B cell (primary cell): ENCODE results near the gene MALSU1. TPM values are rescaled to one million over a fixed set of nuclear protein-coding genes. Genes with fewer than 3 reads are reported as not detected.

Experiments used
- ATAC-seq: fragments of 200-7000 bp; cut with Tn5 transposase; one replicate; pipeline ENCODE4 v1.10.0; 2021; ENCODE audit warnings: low read depth, mild to moderate bottlenecking, moderate number of reproducible peaks, moderate library complexity
- CTCF ChIA-PET: fragments of 350-600 bp; sonication (Branson Sonifier 250); formaldehyde crosslinking; loops from one replicate; lab custom pipeline; 2021; ENCODE audit warnings: antibody characterized with exemption, inconsistent platforms; lab: Charles Lee
- POLR2A ChIA-PET: fragments of 350-600 bp; sonication (Branson Sonifier 250); formaldehyde crosslinking; loops from one replicate; lab custom pipeline; 2021; ENCODE audit warnings: antibody characterized with exemption; lab: Charles Lee
- DNase-seq: peaks from one replicate; pipeline ENCODE4 v3.0.0; 2013
- H2AFZ ChIP-seq: 2 replicates; pipeline ENCODE4 v1.6.1; 2012; ENCODE audit warnings: mild to moderate bottlenecking, low read depth, low read length; ENCODE audit not compliant: insufficient read depth, poor library complexity, severe bottlenecking
- H3K27ac ChIP-seq, 2 donors: 1 replicate in 1 of 2; 2 replicates in 1 of 2; pipeline ENCODE4 v1.5.1; 2012 to 2013; ENCODE audit warnings: low read length in 2 of 2, mild to moderate bottlenecking in 2 of 2, moderate library complexity in 1 of 2
- H3K27me3 ChIP-seq, 4 experiments: fragments of 200-600 bp in 1 of 4; sonication (generic) in 1 of 4; replicated peaks in 1 of 4; 1 replicate in 2 of 4; 2 replicates in 2 of 4; pipeline versions ENCODE4 v1.6.1 to v1.7.0; 2013 to 2016; ENCODE audit warnings: low read length in 3 of 4, mild to moderate bottlenecking in 2 of 4, mixed read lengths in 1 of 4, moderate library complexity in 1 of 4; ENCODE audit not compliant: insufficient read depth in 4 of 4, control insufficient read depth in 3 of 4; ENCODE audit errors: control extremely low read depth in 1 of 4
- H3K36me3 ChIP-seq, 2 experiments: replicated peaks in 1 of 2; 1 replicate in 1 of 2; 2 replicates in 1 of 2; pipeline versions ENCODE4 v1.6.1 to v1.7.1; 2013; ENCODE audit warnings: low read length in 1 of 2; ENCODE audit not compliant: insufficient read depth in 2 of 2, control insufficient read depth in 1 of 2; ENCODE audit errors: control extremely low read depth in 1 of 2, extremely low read depth in 1 of 2
- H3K4me1 ChIP-seq, 2 donors: fragments of 200-600 bp in 1 of 2; sonication (generic) in 1 of 2; 1 replicate in 1 of 2; 2 replicates in 1 of 2; pipeline versions ENCODE4 v1.5.1 to v1.6.1; 2013 to 2017; ENCODE audit warnings: low read length in 2 of 2; ENCODE audit not compliant: control insufficient read depth in 2 of 2, insufficient read depth in 2 of 2
- H3K4me2 ChIP-seq: replicated peaks from 2 replicates; pipeline ENCODE3; 2012; ENCODE audit warnings: mild to moderate bottlenecking, low read depth, low read length; ENCODE audit not compliant: poor library complexity, severe bottlenecking
- H3K4me3 ChIP-seq, 5 experiments: fragments of 200-600 bp in 1 of 5; sonication (generic) in 1 of 5; 1 replicate in 3 of 5; 2 replicates in 2 of 5; pipeline versions ENCODE4 v1.5.1 to v1.7.0; 2011 to 2016; ENCODE audit warnings: low read length in 4 of 5, mild to moderate bottlenecking in 4 of 5, low read depth in 2 of 5, control low read depth in 1 of 5, moderate library complexity in 1 of 5; ENCODE audit not compliant: insufficient read depth in 1 of 5; ENCODE audit errors: control extremely low read depth in 1 of 5, extremely low read depth in 1 of 5
- H3K79me2 ChIP-seq: fragments of 200-600 bp; sonication (generic); one replicate; pipeline ENCODE4 v1.6.0; 2016; ENCODE audit warnings: low read length; ENCODE audit not compliant: control insufficient read depth, insufficient read depth
- H3K9ac ChIP-seq: fragments of 200-600 bp; sonication (generic); 2 replicates; pipeline ENCODE4 v1.6.1; 2017; ENCODE audit warnings: mild to moderate bottlenecking, low read length, moderate library complexity
- H3K9me3 ChIP-seq, 3 donors: one replicate each; pipeline versions ENCODE4 v1.6.1 to v1.7.1; 2013; ENCODE audit warnings: low read length in 2 of 3; ENCODE audit not compliant: control insufficient read depth in 2 of 3, insufficient read depth in 1 of 3; ENCODE audit errors: control extremely low read depth in 1 of 3
- H4K20me1 ChIP-seq: 2 replicates; pipeline ENCODE4 v1.6.0; 2012; ENCODE audit warnings: mild to moderate bottlenecking, low read length; ENCODE audit not compliant: insufficient read depth, control insufficient read depth, poor library complexity, severe bottlenecking
- H3K27ac Mint-ChIP-seq: one replicate; pipeline ENCODE4 v1.8.0; 2021; ENCODE audit warnings: mixed read lengths
- H3K27me3 Mint-ChIP-seq: one replicate; pipeline ENCODE4 v1.8.0; 2021; ENCODE audit warnings: mixed read lengths
- H3K4me1 Mint-ChIP-seq: one replicate; pipeline ENCODE4 v1.8.0; 2021; ENCODE audit warnings: mixed read lengths
- H3K4me3 Mint-ChIP-seq: one replicate; pipeline ENCODE4 v1.8.0; 2021; ENCODE audit warnings: mixed read lengths
- H3K9me3 Mint-ChIP-seq: one replicate; pipeline ENCODE4 v1.8.0; 2022; ENCODE audit warnings: mixed read lengths; ENCODE audit not compliant: insufficient read depth
- CTCF ChIP-seq: fragments of 200-600 bp; IDR thresholded peaks from one replicate; pipeline ENCODE4 v1.8.0; 2022; ENCODE audit warnings: antibody characterized with exemption, mild to moderate bottlenecking
- EZH2 ChIP-seq: IDR thresholded peaks from 2 replicates; pipeline ENCODE4 v1.6.1; 2012; ENCODE audit warnings: borderline replicate concordance, low read depth, mild to moderate bottlenecking, moderate library complexity, low read length; ENCODE audit not compliant: insufficient read depth, poor library complexity, severe bottlenecking
- WGBS: methylation state at CpG from one replicate; pipeline ENCODE4 v1.1.5; 2013; ENCODE audit warnings: missing lambda C conversion rate; ENCODE audit not compliant: insufficient coverage; 5-methylcytosine and 5-hydroxymethylcytosine counted together
- intact Hi-C: fragments of 100-400 bp; cut with micrococcal nuclease; formaldehyde crosslinking; loops from one replicate; pipeline ENCODE4 v1.10.0; 2022
- polyA plus RNA-seq: library from polyadenylated mRNA; depleted of rRNA; stranded (reverse); fragments of >200 nt; gene quantifications from 2 replicates; pipeline ENCODE4 v1.2.3, GENCODE V29; 2012
- total RNA-seq, 2 donors: library from RNA; stranded (reverse); fragments of 120-200 nt in 1 of 2; gene quantifications; 1 replicate in 1 of 2; 2 replicates in 1 of 2; pipeline versions ENCODE4 v1.2.3 to v1.2.4, GENCODE V29; 2013 to 2022

The MALSU1 gene
- total and polyA plus RNA-seq, 2 donors (not counting 1 experiment from before 2014, with no cell fraction given) = 20.8 to 38.0 TPM

- no peaks in the 10 kb centered on the region for H3K36me3 ChIP-seq
- POLR2A ChIA-PET = interaction anchor here (0.6 kb wide), 1 partner anchor 175 kb away, joined by 4 read pairs; no protein-coding TSS in a partner anchor
- DNase-seq = no peak
- peaks cover 3 to 9% of the 10 kb centered on the region in 2 donors for H3K4me1 ChIP-seq
- CTCF ChIA-PET = interaction anchor here (0.6 to 2.1 kb wide), 10 partner anchors 9 to 507 kb away, joined by 3 to 10 read pairs (median 4); partner anchors contain the start of gene STK31
- H3K9me3 Mint-ChIP-seq = no peaks in the 10 kb centered on the region
- peaks cover 3% of the 10 kb centered on the region for H3K27me3 Mint-ChIP-seq
- H3K79me2 ChIP-seq = no peaks in the 10 kb centered on the region
- H3K27ac ChIP-seq = no peak overlapping the region
- no peak overlapping the region for H3K27ac Mint-ChIP-seq
- H3K9ac ChIP-seq = no peak overlapping the region
- no peak overlapping the region for H3K4me2 ChIP-seq
- peak overlapping the region; percentile 30 for H2AFZ ChIP-seq
- TF ChIP-seq EZH2 (no peak), CTCF (no peak)
- no peaks in the 10 kb centered on the region for H3K9me3 ChIP-seq
- intact Hi-C loops = loop anchor here (1.0 to 10.0 kb wide), 5 partner anchors 22 to 1388 kb away; partner anchors contain the start of gene MALSU1
- no peaks in the 10 kb centered on the region for H4K20me1 ChIP-seq
- H3K4me3 ChIP-seq = no peak overlapping the region
- ATAC-seq = no peak
- H3K4me1 Mint-ChIP-seq = peaks cover 4% of the 10 kb centered on the region
- peaks cover 0 to 6% (median 0%) of the 10 kb centered on the region in 4 experiments for H3K27me3 ChIP-seq
- no peak overlapping the region for H3K4me3 Mint-ChIP-seq
- WGBS = 100% methylated on average over 2 of the region's 3 CpGs
These were observed 22.2 kb upstream of the MALSU1 start for GRCh38 chr7:23276947-23277346.

GRCh38 chr7:23277359-23277989 lies 21.7 kb upstream of the MALSU1 start:
- H3K4me1 ChIP-seq = peaks cover 3 to 9% of the 10 kb centered on the region in 2 donors
- Mint-ChIP-seq H3K27ac (no peak overlapping the region), H3K4me3 (no peak overlapping the region), H3K27me3 (no peaks in the 10 kb centered on the region), H3K4me1 (peaks cover 4% of the 10 kb centered on the region), H3K9me3 (no peaks in the 10 kb centered on the region)
- H3K9ac ChIP-seq = no peak overlapping the region
- H3K79me2 ChIP-seq = no peaks in the 10 kb centered on the region
- ChIA-PET CTCF (interaction anchor here (0.6 to 2.1 kb wide), 13 partner anchors 9 to 508 kb away, joined by 3 to 11 read pairs (median 4); partner anchors contain the start of gene STK31), POLR2A (no interaction called here)
- H3K27me3 ChIP-seq = peaks cover 0 to 4% (median 0%) of the 10 kb centered on the region in 4 experiments
- no peak overlapping the region for H3K27ac ChIP-seq
- no peak overlapping the region for H3K4me3 ChIP-seq
- TF ChIP-seq EZH2 (no peak), CTCF (peak; percentile 90)
- peak overlapping the region; percentile 30 for H2AFZ ChIP-seq
- H3K36me3 ChIP-seq = no peaks in the 10 kb centered on the region
- ATAC-seq = peak; percentile 60
- no peaks in the 10 kb centered on the region for H3K9me3 ChIP-seq
- H4K20me1 ChIP-seq = no peaks in the 10 kb centered on the region
- H3K4me2 ChIP-seq = no peak overlapping the region
- WGBS = 0% methylated on average over 1 of the region's 6 CpGs
- peak; percentile 75 for DNase-seq
- intact Hi-C loops = loop anchor here (1.0 to 10.0 kb wide), 5 partner anchors 22 to 1387 kb away; partner anchors contain the start of gene MALSU1
